Fibroblast of skin of abdomen (primary cell): ENCODE measurements around the gene SMYD4.
"Not testable (repeated sequence)": the region's sequence is repeated elsewhere in the genome, so short reads cannot be mapped to it uniquely, and the experiment has no call there.

Experiments used
- DNase-seq: peaks from one replicate; pipeline ENCODE4 v3.0.0-alpha.2; 2013

SMYD4 gene

DNA sequence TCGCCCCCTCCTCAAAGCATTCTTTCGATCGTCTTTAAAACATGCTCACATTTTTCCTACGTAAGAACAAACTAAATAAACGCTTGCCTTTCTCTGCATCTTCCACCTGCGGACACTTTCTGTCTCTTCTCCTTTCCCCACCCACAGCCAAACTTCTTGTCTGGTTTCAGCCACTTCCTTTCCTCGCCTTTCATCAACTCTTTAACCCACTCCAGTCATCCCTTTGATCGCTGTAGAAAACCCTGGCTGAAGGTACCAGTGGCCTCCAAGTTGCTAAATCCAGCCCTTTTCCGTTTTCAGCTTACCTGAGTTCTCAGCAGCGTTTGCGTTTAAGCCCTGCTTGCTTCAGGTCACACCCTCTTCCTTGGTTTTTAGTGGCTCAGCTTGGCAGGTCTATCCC is 586 bp upstream of the SMYD4 start:
- no peak for DNase-seq

DNA sequence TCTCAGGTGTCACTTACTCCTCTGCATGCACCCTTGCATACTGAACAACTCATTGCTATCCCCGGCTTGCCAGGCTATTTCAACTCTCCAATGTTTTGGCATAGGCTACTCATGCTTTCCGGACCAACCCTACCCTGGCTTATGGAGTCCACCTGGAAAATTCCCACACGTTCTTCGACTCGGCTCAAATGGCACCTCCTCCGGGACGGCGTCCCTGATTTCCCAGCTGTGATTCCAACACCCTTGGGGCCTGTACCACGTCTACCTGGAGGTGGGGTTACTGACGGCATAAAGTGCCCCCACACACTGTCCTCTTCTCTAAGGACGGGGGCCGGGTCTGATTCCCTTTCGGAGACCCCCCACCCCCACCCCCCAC is 498 bp downstream of the SMYD4 start:
- no peak for DNase-seq

DNA sequence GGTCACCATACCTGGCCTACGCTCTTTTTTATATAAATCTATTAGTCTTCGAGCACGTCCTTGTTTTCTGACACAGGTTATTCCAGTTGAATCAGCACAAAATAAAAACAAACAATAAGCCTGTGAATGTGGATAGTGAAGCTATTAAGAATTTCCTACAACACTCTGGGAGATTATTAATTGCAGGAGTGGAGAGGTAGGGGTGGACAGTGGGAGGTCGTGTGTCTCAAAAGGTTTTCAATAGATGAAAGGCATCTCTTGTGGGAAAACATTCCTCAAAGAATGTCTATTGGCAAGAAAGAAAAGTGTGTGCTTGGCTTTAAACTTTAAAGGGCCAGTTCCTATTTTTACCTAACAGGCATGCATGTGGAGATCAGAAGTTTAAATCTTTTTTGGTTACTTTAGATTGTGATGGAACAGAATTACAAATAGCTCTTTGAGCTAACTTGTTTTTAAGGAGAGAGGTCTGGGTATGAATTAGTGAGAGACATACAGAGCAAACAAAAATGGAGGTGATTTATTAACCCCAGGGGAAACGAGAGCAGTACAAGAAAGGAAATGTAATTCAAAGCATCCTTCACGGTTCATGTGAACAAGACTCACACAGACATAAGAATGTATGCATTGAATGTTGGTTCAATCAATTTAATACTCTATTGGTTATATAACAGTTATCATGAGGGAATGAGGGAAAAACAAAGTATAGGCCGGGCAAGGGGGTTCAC is 9.0 kb downstream of the SMYD4 start:
- peak; percentile 47 for DNase-seq

DNA sequence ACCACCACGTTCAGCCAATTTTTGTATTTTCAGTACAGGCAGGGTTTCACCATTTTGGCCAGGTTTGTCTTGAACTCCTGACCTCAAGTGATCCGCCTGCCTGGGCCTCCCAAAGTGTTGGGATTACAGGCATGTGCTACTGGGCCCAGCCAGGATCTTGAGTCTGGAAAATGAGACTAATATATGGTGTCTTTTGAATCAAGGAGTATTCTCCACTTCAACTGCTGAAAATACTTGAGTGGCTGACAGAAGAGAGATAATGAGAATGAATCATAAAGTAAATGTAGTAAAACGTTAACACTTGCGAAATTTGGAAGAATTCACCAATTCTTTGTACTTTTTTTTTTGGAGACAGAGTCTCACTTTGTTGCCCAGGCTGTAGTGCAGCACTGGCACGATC is 16.6 kb downstream of the SMYD4 start:
- DNase-seq: no peak

DNA sequence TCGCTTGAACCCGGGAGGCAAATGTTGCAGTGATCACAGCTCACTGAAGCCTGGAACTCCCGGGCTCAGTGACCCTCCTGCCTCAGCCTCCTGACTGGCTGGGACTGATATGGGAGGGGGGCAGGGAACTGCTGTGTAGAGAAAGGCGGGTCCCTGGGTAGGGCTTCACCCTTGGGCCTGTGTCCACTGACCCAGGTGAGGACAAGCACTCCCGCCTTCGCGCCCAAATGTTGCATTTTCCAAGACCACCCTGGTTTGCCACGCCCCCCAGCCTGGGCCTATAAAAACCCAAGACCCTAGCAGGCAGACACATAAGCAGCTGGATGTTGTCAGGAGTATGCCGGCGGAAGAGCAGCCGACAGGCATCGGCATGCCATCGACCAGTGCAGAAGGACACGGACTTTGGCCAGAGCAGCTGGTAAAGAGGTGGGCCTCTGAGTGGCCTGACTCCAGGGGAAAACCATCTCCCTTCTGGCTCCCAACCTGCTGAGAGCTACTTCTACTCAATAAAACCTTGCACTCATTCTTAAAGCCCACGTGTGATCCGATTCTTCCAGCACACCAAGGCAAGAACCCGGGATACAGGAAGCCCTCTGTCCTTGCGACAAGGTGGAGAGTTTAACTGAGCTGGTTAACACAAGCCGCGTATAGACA is 19.1 kb downstream of the SMYD4 start:
- DNase-seq: no peak

DNA sequence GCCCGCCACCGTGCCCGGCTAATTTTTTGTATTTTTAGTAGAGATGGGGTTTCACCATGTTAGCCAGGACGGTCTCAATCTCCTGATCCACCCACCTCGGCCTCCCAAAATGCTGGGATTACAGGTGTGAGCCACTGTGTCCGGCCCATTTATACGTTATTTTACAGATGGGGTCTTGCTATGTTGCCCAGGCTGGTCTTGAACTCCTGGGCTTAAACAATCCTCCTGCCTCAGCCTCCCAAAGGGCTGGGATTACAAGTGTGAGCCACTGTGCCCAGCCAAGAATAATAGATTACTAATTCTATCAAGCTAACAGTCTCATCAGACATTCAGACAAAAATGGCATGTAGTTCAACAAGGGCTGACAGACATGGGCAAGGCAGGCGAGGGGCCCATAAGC is 19.9 kb downstream of the SMYD4 start:
- not testable (repeated sequence) for DNase-seq

DNA sequence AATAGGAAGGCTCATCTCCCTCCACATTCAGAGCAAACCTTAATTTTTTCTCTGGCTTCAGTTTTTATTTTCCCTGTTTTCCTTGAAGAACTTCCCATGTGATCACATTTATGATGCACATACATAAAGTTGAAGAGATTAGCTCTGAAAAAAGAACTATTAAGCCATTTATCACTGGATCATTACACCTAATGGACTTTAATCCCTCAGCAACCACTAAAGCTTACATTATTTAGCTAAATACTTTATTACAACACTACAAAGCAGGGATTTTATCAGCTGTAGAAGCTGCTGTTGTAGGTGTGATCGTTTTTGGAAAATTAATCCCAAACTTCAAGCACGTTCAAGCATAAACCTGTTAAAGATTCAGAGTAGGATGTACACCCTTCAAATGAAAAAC is 21.1 kb downstream of the SMYD4 start:
- no peak for DNase-seq

DNA sequence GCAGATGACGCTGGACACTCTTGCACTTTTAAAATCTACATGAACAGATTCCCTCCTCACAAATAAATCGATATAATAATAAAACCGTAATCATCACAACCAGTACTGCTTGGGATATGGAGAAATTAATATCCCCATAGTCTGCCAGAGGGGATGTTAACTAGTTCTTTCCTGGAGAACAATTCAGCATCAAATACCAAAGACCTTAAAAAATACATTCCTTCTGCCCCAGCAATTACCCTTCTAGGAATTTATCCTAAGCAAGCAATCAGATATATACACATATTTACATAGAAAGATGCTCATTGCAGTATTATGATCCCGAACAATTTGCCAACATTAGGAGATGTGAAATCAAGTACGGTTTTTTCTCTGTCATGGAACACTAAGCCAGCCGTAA is 21.8 kb downstream of the SMYD4 start:
- no peak for DNase-seq

DNA sequence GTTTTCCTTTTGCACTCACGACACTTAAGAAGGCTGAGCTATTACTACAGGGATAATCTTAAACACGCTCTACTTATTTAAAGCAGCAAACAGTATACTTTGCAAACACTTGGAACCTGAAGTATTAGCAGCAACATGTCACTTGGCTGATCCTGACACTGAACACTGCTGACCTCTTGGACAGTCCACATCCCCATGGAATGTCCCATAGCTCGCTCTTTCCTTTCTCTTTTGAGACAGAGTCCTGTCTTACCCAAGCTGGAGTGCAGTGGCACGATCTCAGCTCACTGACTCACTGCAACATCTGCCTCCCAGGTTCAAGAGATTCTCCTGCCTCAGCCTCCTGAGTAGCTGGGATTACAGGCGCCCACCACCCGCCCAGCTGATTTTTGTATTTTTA is 26.4 kb downstream of the SMYD4 start:
- DNase-seq: no peak

DNA sequence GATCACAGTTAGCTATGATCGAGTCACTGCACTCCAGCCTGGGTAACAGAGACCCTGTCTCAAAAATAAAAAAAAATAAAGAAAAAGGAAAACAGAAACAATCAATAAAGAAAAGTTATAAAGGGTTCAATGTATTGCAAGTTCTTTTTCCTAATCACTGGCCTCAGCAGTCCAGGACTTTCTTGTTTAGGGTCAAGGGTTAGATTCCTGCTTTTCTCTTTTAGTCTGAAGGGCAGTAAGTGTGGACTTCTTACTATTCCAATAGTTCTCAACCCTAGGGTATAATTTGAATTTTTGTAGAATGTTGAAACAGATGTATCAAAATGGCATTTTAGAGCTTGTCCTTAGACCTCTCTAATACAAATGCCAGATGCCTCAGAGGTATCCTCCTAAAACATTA is 27.3 kb downstream of the SMYD4 start:
- no peak for DNase-seq

DNA sequence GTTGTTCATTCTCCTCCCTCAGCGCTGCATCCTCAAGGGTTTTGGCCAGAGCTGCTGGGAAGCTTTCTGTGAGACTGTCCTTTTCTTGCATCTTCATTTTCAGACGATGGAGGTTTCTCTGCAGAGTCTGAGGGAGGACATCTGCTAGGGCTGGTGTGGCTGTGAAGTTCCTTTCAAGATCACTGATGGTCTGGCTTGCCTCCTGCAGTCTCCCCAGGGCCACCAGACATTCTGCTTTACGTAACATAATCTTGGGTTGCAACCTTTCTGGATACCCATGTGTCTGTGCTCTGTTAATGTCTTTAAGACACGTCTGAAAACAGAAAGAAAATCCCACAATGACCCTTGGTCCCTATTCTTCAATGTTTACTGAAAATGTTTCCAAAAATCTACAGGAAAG is 29.0 kb downstream of the SMYD4 start:
- DNase-seq: no peak

DNA sequence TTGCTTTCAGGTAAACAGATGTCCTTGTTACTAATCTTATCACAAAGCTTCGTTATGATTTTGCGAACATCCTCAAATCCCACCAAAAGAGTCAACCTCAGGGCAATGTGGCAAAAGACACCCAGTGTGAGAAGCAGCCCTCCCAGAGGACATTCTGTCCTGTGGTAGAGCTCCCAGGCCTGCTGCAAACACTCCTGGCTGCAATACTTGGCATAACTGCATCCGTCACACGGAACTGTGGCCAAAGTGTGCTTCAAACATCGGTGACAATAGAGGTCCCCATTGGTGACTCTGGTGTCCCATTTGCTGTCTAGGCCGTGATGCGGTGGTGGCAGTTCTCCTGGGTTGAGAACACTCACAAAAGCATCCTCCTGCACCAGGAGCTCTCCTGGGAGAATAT is 29.5 kb downstream of the SMYD4 start:
- no peak for DNase-seq

DNA sequence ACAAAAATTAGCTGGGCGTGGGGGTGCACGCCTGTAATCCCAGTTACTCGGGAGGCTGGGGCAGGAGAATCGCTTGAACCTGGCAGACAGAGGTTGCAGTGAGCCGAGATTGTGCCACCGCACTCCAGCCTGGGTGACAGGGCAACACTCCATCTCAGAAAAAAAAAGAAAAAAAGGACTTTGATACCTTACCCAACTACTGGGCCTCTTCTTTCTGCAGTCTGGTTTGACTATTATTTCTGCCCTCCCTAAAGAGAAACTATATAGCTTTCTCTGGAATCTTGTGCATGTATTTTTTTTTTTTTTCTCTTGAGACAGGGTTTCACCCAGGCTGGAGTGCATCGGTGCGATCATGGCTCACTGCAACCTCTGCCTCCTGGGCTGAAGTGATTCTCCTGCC is 31.9 kb downstream of the SMYD4 start:
- not testable (repeated sequence) for DNase-seq

DNA sequence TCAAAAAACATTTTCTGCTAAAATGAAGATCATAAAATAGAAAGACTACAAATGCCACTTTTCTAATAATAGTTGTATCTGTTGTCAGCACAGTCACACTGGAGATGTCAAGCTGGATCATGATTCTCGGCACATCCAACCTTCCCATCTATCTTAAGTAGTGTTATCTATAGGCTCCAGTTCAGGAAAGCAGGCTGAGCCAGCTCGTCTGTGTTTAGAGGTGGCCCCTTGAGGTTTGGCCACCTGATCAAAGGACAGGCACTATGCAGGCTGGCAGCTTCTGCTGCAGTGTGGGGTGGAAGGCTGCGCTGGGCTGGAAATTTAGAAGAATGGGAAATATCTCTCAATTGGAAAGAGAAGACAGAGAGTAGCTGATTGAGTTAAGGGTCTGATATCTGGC is 32.4 kb downstream of the SMYD4 start:
- DNase-seq: no peak

DNA sequence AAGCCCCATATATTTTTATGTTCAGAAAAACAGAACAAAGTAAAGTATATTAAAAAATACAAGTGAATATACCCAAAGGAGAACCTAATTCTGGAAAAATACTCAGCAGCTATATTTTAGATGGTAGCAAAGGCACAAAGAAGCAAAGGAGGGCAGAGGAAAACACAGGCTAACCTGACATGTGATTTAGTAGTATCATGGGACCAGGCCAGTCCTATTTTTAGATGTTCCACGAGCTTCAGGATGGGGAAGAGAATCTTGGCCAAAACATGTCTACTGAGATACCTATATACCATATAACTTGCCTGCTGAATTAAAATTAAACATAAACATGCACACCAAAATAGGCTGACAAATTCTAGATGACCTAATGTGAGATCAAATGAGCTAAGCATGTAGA is 32.9 kb downstream of the SMYD4 start:
- no peak for DNase-seq

DNA sequence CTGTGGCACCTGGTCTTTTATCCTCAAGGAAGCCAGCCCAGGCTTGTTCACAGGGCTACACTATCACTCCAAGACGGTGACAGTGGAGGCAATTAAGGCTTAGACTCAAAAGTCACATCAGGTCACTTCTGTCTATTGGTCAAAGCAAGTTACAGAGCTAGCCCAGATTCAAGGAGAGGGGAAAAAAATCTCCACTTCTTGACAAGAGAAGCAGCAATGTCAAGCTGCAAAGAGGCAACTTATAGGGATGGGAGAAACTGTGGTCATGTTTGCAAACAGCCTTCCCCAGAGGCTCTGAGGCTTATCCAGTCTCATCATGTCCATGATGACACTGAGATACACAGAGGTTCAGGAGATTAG is 36.3 kb downstream of the SMYD4 start:
- no peak for DNase-seq

DNA sequence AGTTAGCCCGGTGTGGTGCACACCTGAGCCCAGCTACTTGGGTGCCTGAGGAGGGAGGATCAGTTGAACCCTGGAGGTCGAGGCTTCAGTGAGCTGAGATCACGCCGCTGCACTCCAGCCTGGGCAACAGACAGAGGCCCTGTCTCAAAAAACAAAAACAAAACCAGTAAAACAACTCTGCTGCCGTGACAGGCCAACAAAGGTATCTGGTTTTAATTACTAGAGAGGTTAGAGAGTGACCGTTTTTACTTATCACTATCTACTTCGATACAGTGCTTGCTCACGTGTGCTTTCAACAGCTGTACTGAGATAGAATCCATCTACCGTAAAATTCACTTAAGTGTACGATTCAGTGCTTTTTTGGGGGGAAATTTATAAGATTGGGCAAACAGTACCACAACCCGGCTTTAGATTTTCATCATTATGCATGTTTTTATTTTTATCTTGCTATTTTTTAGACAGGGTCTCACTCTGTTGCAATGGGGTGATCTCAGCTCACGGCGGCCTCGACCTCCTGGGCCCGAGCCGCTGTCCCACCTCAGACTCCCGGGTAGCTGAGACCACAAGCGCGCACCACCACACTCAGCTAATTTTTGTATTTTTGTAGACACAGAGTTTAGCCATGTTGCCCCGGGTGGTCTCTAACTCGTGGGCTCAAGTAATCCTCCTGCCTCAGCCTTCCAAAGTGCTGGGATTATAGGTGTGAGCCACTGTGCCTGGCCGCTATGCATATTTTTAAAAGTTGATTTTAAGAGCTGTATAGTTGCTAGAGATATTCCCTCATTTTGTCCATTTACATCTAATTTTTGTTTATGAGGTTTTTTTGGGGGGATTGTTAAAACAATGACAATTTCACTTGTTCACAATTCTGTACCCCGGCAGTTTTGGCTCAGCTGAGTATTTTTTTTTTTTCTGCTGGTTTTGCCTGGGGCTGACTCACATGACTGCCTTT is 36.9 kb downstream of the SMYD4 start:
- DNase-seq: no peak

DNA sequence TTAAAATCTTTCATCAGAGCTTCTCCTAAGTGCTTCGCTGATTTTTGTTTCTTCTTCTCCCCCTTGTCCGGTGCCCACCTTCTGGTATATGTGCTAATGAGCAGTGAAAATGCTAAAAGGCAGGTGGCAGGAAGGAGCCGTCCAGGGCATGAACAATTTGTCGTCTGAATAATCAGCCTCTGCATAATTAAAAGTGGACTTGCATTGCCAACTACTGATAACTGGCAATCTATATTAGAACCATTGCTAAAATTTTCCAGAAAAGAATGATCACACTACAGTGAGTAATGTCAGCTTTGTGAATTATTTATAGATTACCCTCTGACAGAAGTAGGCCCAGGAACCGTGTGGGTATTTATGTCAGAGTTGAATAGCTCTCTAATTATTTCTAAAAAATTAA is 39.8 kb downstream of the SMYD4 start:
- DNase-seq: no peak

DNA sequence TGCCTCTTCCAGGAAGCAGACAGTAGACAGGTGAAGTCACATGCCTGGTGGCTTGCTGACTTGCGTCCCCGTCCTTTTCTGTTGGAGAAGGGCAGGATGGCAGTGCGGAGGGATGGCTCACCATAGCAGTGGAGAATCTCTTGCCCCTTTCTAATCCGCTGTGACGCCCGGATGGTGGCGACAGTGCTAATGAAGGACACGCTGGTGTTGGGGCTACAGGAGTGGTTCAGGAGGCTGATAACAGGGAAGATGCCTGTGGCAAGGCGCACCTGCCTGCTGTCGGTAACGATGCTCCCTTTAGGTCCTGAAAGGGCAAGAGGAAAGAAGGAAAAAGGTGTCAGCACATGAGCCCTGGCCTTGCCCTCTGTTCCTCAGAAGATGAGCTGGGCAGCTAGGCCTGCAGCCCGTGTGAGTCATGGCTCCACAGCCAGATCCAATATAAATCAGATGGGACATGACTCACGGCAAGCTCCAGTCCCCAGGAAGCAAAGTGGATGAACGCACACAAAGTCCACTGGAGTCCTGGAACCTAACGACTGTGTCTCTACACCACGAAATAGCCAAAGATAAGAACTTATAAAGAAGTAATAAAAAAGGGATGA is 42.3 kb downstream of the SMYD4 start:
- peak; percentile 89 for DNase-seq

DNA sequence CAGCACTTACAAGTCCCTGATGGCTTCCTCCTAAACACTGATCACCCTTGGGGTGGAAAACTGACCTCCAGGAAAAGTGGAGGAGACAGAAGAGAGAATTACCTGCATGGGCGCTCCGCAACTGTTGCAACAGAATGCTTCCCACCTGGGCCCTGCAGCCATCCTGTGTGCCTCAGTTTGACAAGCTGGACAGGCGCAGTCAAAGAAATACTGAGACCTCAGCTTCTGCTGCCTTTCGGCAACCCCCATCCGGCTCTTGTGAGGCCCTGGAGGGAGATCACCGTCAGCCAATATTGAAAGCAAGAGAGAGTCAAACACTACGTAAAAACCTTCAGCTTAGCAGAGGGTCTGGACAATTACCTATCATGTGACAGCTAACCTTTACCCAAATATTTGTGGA is 43.0 kb downstream of the SMYD4 start:
- DNase-seq: no peak

DNA sequence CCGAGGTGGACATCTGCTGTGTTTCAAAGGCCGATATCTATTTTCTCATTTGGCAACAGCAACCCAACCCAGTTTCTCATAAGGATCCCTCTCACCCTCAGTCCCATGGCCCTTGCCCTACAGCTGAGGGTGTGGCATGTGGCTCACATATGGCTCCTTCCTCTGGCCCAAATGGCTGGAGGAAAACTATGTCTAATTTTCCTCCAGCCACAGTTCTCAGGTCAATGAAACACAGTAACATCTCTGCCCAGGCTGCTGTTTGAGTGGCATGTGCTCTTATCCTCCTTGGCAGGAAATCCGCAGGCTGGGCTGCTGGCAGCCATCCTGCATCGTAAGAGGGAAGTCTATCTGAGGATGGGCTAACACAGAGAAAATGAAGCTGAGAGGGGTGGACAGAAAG is 43.8 kb downstream of the SMYD4 start:
- no peak for DNase-seq

DNA sequence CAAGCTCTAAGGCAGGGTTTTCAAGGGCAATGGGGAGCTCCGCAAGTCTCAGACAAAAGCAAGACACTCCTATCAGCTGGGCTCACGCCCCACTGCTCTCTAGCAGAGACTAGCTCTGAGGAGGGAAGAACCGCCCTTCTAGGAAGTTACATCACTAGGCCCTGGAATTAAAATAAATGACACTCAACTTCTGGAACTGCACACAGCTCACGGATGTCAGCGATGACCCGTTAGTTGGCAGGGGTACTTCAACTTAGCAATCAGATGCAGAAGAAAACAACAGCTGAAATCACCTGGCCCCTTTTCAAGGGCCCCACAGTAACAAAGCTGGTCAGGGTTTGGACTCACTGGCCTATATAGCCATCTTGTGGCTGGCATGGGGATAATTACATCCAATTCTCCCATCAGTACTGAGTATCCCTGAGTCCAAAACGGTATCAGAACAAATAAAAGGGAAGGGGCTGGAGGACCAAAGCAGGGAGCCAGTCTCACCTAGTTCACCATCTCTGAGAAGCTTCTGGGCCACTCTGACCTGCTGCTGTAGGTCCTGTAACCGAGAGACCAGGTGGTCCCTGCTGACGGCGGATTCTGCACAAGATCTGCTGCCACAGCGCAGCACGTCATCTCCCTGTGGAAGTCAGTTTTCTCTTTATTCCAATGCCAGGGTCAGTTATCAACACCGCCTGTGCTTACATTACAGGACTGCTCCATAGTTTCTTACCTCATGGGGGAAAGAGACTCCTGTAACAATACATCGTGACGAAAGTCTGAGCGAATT is 45.7 kb downstream of the SMYD4 start:
- DNase-seq: peak; percentile 81
